CD4-positive, alpha-beta T cell treated with Interferon gamma for 1 hour (primary cell): Measurements from ENCODE around the gene TSPAN18.

Source experiments
- DNase-seq: peaks from one replicate; pipeline ENCODE4 v3.0.0-alpha.2; 2020

Gene TSPAN18

GRCh38 chr11:44950031-44950624 is 223.4 kb downstream of the TSPAN18 start:
- no peak for DNase-seq

GRCh38 chr11:44950625-44951476 is 224.1 kb downstream of the TSPAN18 start, which contains the start of gene TP53I11:
TSS of gene TP53I11 (minus strand) at chr11:44950883. CDS start at chr11:44938335, 12,548 bp downstream.
- peak; percentile 67 for DNase-seq

- no peak for DNase-seq
Measured at GRCh38 chr11:44952082-44952481, 225.3 kb downstream of the TSPAN18 start.

GRCh38 chr11:44952500-44953260 is 225.9 kb downstream of the TSPAN18 start:
- DNase-seq, result no peak

- no peak for DNase-seq
Measured at GRCh38 chr11:44954051-44954906, 227.5 kb downstream of the TSPAN18 start.

GRCh38 chr11:44955015-44955738 is 228.4 kb downstream of the TSPAN18 start:
- peak; percentile 53 for DNase-seq

- no peak for DNase-seq
Measured at GRCh38 chr11:44957040-44957515, 230.3 kb downstream of the TSPAN18 start.

GRCh38 chr11:44957776-44958564 is 231.2 kb downstream of the TSPAN18 start:
- DNase-seq, result no peak

- no peak for DNase-seq
Measured at GRCh38 chr11:44959064-44959463, 232.3 kb downstream of the TSPAN18 start.

- no peak for DNase-seq
Measured at GRCh38 chr11:44960200-44960845, 233.6 kb downstream of the TSPAN18 start.

GRCh38 chr11:44962464-44962863 is 235.7 kb downstream of the TSPAN18 start:
- DNase-seq, result no peak

GRCh38 chr11:44963136-44963535 is 236.4 kb downstream of the TSPAN18 start:
- no peak for DNase-seq

- no peak for DNase-seq
Measured at GRCh38 chr11:44963948-44964347, 237.2 kb downstream of the TSPAN18 start.

- DNase-seq, result no peak
Measured at GRCh38 chr11:44964526-44965209, 237.9 kb downstream of the TSPAN18 start.

- no peak for DNase-seq
Measured at GRCh38 chr11:44966694-44967093, 239.9 kb downstream of the TSPAN18 start.

- DNase-seq, result no peak
Measured at GRCh38 chr11:44967930-44968496, 241.3 kb downstream of the TSPAN18 start.

- no peak for DNase-seq
Measured at GRCh38 chr11:44968510-44968909, 241.7 kb downstream of the TSPAN18 start.

- no peak for DNase-seq
Measured at GRCh38 chr11:44969651-44970252, 243.0 kb downstream of the TSPAN18 start.

GRCh38 chr11:44970293-44970692 is 243.5 kb downstream of the TSPAN18 start:
- DNase-seq, result no peak
